GM19099 (cell line): ENCODE results near the gene GYS2.

Experiments used
- POLR2A ChIP-seq: IDR thresholded peaks from 3 replicates; pipeline ENCODE4 v1.6.1; 2011; ENCODE audit warnings: low read depth; ENCODE audit not compliant: insufficient read length; ENCODE audit errors: extremely low read depth

GYS2 gene

DNA sequence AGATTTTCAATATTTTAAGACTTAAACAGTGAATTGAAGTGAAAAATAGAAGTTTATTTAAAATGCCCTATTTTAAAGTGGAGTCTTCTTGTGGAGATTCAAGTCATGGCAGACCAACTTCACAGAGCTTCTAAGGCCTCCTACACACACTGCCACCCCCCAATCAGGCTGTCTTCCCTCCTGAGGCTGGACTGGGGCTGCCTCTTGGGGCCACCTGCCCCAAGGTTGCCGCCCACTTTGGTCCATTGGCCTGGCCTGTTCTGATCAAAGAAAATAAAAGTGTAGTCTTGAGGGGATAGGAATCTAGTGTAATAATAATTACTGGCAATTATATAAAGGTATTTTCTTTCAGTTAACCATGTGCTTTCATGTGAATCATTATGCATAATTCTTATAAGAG, 101.8 kb downstream of the GYS2 start:
- TF ChIP-seq POLR2A: no peak

DNA sequence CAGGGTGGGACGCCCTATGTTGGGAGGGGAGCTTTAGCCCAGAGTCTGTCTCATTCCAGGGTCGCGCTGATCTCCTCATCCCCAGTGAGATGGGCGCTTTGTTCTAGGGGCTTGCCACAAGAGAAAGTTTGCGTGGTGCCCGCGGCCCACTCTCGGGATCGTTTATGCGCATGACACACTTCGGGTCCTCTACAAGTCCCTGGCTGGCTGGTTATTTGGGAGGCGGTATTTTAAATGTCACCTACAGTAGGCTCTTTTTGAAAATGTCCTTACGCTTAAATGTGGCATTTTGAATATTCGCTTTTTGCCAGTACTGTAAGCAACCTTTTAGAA, 102.5 kb downstream of the GYS2 start:
- TF ChIP-seq POLR2A: no peak

DNA sequence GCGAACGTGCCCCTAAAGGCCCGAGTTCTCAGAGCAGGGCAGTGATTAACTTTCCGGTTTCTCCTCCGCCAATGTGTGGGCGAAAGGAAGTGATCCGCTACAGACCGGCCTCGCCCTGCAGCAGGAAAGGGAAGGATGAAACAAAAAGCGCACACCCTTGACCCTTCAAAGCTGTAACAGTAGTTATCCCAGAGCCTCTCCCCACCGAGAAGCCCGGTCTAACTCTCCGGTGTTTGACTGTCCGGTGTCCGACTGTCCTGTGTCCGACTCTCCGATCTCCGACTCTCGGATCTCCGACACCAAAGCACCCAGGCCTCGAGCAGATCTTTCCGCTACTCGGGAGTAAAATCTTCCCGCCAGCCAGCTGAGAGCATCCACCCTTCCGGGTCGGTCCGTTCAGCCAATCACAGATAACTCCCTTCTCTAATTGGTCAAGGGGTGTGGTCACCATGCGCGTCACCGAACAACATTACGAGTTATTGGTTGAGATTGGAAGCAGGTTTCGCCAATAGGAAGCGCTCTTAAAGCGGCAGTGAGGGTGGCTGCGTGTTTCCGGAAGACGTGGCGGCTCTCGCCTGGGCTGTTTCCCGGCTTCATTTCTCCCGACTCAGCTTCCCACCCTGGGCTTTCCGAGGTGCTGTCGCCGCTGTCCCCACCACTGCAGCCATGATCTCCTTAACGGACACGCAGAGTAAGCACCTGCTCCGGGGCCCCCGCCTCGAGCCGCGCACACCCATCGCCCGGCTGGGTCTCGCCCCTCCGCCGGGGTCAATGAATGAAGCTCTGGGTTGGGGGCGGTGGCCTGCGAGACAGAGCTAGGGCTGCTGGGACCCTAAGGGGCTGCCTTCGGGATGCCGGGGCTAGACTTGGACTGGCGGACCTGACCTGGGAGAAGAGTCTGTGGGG, 103.1 kb downstream of the GYS2 start, which contains the start of the genes GOLT1B and RECQL:
GOLT1B (plus strand) TSS at position 532 of the 906 bp plus-strand sequence; CDS start at position 667, 135 bp downstream.
RECQL (minus strand) TSS at position 378 of the 906 bp plus-strand sequence. CDS start 2,065 bp downstream, outside the sequence.
- TF ChIP-seq POLR2A: peak; percentile 86

DNA sequence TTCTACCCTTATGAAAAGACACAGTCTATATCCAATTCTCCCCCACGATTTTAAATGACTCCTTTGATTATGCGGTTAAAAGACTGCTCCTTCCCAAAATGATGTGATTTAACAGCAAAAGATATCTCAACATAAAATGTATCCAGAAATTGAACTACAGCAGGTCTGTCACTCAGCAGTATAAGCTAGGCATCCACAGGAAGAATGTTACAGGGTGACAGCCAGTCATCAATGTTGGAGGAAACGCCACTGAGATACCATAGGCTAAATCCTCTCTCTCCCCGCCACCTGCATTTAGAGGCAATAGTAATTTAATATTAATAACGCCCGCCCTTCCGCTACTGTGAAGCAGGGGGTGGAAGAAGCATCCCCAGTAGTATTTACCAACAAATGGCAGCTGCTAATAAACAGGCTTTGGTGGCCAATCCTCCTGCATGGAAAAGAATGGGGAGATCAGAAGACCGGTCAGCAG, 103.8 kb downstream of the GYS2 start:
- no peak for TF ChIP-seq POLR2A

DNA sequence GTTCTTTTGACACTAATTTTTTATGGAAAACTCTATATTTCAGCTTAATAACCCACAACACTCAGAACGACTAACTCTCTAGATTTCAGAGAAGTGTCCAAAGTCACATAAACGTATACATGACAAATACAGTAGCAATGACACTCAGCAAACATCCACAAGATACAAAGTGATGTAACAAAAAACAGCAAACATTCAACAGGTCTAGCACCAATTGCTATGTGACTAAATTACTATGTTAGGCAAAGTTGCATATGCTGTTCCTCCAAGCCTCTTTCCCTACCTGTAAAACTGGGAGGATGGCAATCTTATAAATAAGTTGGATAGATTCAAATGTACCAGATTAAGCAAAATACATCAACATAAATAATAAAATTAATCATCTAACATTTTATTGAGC, 104.9 kb downstream of the GYS2 start:
- TF ChIP-seq POLR2A: no peak
